GM19099 (cell line): ENCODE results near the gene CARF.

Experiments used
- POLR2A ChIP-seq: IDR thresholded peaks from 3 replicates; pipeline ENCODE4 v1.6.1; 2011; ENCODE audit warnings: low read depth; ENCODE audit not compliant: insufficient read length; ENCODE audit errors: extremely low read depth

CARF gene, protein sequence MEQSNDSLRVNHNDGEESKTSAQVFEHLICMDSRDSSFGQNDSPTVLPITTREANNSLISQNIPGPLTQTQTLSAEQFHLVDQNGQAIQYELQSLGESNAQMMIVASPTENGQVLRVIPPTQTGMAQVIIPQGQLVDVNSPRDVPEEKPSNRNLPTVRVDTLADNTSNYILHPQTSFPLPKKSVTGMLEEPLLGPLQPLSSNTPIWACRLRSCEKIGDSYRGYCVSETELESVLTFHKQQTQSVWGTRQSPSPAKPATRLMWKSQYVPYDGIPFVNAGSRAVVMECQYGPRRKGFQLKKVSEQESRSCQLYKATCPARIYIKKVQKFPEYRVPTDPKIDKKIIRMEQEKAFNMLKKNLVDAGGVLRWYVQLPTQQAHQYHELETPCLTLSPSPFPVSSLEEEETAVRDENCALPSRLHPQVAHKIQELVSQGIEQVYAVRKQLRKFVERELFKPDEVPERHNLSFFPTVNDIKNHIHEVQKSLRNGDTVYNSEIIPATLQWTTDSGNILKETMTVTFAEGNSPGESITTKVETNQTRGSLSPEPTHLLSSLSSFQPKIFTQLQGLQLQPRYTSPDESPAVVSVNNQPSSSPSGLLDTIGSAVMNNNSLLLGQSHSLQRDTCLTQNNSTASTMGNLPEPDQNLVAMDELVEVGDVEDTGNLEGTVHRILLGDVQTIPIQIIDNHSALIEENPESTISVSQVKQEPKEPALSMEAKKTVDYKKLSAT

DNA sequence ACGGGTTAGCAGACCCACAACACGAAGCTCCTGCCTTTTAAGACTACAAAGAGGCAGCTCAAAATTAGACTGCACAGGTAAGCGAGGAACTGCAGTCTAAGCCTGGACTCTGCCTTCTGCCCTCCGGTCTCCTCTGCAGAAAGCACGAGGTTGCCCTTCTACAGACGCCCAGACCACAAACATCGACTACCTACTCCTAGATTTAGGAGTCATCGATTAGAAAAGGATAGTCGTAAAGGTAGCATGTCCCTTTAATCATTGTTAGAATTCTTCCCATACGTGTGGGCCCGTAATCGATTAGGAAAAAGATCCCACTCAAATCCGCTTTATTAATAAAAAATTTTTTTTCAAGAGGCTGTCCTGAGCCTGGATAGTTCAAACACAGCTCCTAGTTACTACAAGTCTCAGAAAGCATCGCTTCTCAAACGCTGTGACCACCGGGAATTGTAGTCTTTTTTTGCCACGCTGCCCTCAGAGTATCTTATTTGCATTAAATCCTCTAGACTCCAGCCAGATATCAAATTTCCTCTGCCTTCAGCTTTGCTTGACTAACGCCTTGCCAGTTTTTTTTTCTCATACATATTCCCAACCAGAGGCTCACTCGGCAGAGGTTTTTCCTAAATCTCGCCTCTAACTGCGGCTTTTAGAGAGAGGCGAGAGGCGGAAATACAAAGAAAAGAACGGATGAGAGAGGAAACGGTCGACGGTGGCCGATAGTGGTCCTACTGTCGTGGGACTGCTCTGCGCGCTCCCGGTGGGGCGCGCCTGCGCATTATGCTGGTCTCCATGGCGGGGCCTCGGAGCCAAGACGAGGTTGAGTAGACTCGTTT lies at the start of gene CARF, which contains the start of gene WDR12:
TSS of gene CARF (plus strand) at position 764 of the 830 bp plus-strand sequence. CDS start 29,628 bp downstream, outside the sequence.
TSS of gene WDR12 (minus strand) at position 162 of the 830 bp plus-strand sequence. CDS start 197 bp downstream, outside the sequence.
- TF ChIP-seq POLR2A: peak; percentile 73

DNA sequence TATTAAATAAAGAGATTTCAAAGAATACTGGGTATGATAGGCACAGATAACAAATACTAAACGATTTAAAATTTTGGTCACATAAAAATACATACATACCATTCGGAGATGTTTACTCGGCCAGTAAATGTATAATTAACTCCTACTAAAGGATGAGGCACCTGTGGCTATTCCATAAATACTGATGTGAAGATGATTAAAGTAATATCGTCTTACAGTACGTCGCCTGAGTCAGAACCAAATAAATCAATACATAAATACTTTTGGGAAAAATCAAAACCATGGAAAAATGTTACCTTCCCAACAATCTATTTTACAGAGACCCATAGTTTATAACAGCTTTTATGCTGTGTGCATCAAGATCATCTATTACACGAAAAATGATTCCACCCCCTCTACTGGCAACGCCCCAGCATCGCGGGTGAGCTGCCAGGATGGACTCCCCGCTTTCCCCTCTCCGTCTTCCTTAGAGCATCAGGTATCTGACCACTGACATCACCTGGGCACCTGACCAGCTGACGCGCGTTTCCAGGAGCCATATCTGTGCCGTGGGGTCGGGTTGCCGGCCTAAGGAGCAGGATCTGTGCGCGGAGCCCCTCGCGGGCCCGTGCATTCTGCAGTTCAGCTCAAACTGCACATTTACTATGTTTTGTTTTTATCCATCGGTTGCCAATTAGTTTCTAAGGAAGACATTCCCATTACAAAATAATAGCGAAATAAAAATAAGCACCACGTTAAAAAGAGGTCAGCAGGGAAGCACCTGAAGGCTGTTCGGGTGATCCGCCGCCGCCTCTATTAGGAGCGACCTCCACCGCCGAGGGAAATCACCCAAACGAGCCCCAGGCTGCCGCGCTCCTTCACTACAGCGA lies 41.4 kb upstream of the CARF start:
- no peak for TF ChIP-seq POLR2A

- no peak for TF ChIP-seq POLR2A
These were observed 40.6 kb upstream of the CARF start, which contains the start of gene ICA1L for GRCh38 chr2:202871300-202872141. TSS of gene ICA1L (minus strand) at chr2:202871766. CDS start at chr2:202829009, 42,757 bp downstream.

DNA sequence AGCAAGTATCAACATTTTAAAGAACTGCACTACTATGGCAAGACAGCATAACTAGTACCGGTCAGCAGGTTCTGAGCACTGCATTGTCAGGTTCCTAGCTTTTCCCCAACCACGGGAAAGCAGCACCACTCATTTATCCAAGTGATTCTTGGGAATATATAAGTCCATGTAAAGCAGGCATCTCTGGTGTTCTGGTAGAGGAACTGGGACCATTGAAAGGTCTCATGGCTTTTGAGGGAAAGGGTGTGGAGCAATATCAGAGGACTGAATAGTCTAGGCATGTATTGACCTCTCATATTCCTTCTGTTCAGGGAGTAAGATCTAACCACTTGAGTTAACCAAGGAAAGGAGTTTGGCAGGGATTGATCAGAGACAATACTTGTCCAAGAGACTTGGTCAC lies 34.4 kb upstream of the CARF start:
- TF ChIP-seq POLR2A: no peak

- no peak for TF ChIP-seq POLR2A
These were observed 30.5 kb upstream of the CARF start for GRCh38 chr2:202881570-202881969.

- TF ChIP-seq POLR2A: no peak
These were observed 27.9 kb upstream of the CARF start for GRCh38 chr2:202883987-202884675.

DNA sequence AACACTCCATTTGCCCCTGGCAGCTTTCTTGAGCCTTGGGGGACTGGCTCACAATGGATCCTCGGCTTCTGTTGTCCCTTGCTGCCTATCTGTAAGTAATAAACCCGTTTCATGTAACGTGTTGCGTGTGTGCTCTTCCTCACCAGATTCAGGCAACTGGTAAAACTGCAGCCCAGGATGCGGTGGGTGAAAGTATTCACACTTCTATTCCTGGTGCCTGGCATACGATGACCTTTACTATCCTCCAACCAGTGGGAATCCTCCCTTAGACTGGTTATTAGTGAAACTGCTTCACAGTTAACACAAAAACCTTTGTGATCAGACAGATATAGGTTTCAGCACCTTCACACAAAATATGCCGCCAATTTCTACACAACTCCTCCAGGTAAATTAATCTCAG lies 26.9 kb upstream of the CARF start:
- no peak for TF ChIP-seq POLR2A

DNA sequence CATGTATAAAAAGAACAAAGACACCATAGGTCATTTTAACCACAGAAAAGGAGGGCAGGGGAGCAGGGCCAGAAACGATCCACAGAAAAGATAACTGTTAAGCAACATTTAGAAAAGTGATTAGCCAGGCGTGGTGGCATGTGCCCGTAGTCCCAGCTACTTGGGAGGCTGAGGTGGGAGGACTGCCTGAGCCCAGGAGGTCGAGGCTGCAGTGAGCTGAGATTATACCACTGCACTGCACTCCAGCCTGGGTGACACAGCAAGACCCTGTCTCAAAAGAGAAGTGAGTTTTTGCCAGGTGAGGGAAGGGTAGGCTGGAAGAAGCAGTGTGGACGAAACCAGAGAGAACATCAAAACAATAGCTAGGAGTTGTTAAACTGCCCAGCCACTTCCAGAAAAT lies 3.9 kb upstream of the CARF start:
- no peak for TF ChIP-seq POLR2A

- TF ChIP-seq POLR2A: no peak
These were observed 2.5 kb upstream of the CARF start for GRCh38 chr2:202909394-202910192.

DNA sequence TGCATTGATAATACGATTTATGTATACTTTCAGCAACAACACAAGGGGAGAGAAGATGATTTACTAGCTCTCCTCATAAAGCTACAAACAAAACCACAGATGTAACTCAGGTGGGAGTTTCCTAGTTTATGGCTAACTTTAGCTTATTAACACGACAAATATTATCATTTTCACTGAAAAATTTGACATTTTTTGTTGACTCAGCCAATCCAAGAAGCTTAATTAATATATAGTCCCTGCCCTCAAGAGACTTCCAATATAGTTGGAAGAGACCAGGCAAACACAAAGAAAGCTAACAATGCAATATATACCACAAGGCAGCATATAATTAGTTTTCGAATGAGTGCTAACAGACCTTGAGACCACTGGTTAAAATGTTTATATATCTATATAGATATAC lies 1.4 kb upstream of the CARF start:
- TF ChIP-seq POLR2A: no peak

- TF ChIP-seq POLR2A: no peak
These were observed 918 bp upstream of the CARF start for GRCh38 chr2:202911203-202911511.

GRCh38 chr2:202918860-202919259 lies 6.8 kb downstream of the CARF start:
- no peak for TF ChIP-seq POLR2A
